ENCODE measurements around the gene SLC22A23. TPM values are rescaled to one million over a fixed set of nuclear protein-coding genes. Genes with fewer than 3 reads are reported as not detected.
"Not testable (repeated sequence)": the region's sequence is repeated elsewhere in the genome, so short reads cannot be mapped to it uniquely, and the experiment has no call there.

Gene SLC22A23
- total RNA-seq, 1 donor from 2014 or later, result 23.8 TPM

- DNase-seq (ENCODE audit: low spot score), result peak; percentile 90
Observed at GRCh38 chr6:3251462-3252314, 205.2 kb downstream of the SLC22A23 start.

GRCh38 chr6:3250231-3250675, 206.6 kb downstream of the SLC22A23 start:
- no peak for DNase-seq (ENCODE audit: low spot score)

- peak; percentile 53 for DNase-seq (ENCODE audit: low spot score)
Observed at GRCh38 chr6:3249821-3250220, 207.0 kb downstream of the SLC22A23 start.

- DNase-seq (ENCODE audit: low spot score), result peak; percentile 89
Observed at GRCh38 chr6:3247255-3248146, 209.3 kb downstream of the SLC22A23 start.

- no peak for DNase-seq (ENCODE audit: low spot score)
Observed at GRCh38 chr6:3245216-3245615, 211.6 kb downstream of the SLC22A23 start.

GRCh38 chr6:3244832-3245161, 212.1 kb downstream of the SLC22A23 start:
- DNase-seq (ENCODE audit: low spot score), result not testable (repeated sequence)

- no peak for DNase-seq (ENCODE audit: low spot score)
Observed at GRCh38 chr6:3244003-3244831, 212.6 kb downstream of the SLC22A23 start.

- DNase-seq (ENCODE audit: low spot score), result no peak
Observed at GRCh38 chr6:3242768-3243167, 214.1 kb downstream of the SLC22A23 start.

- not testable (repeated sequence) for DNase-seq (ENCODE audit: low spot score)
Observed at GRCh38 chr6:3241745-3242144, 215.1 kb downstream of the SLC22A23 start.

- DNase-seq (ENCODE audit: low spot score), result no peak
Observed at GRCh38 chr6:3240595-3240994, 216.3 kb downstream of the SLC22A23 start.

GRCh38 chr6:3239110-3239830, 217.6 kb downstream of the SLC22A23 start:
- no peak for DNase-seq (ENCODE audit: low spot score)

- DNase-seq (ENCODE audit: low spot score), result no peak
Observed at GRCh38 chr6:3237761-3238662, 218.8 kb downstream of the SLC22A23 start.

GRCh38 chr6:3236005-3236404, 220.8 kb downstream of the SLC22A23 start:
- DNase-seq (ENCODE audit: low spot score), result no peak

- DNase-seq (ENCODE audit: low spot score), result no peak
Observed at GRCh38 chr6:3235486-3235885, 221.4 kb downstream of the SLC22A23 start.

- no peak for DNase-seq (ENCODE audit: low spot score)
Observed at GRCh38 chr6:3233904-3234303, 222.9 kb downstream of the SLC22A23 start.

GRCh38 chr6:3233321-3233720, 223.5 kb downstream of the SLC22A23 start:
- DNase-seq (ENCODE audit: low spot score), result no peak

- no peak for DNase-seq (ENCODE audit: low spot score)
Observed at GRCh38 chr6:3232017-3232945, 224.6 kb downstream of the SLC22A23 start.

- DNase-seq (ENCODE audit: low spot score), result no peak
Observed at GRCh38 chr6:3231247-3232016, 225.4 kb downstream of the SLC22A23 start.

Data from mesenteric fat pad (tissue), 1 donor.